Endodermal cell (in vitro differentiated cells): ENCODE results near the gene MT1M. TPM values are rescaled to one million over a fixed set of nuclear protein-coding genes. Genes with fewer than 3 reads are reported as not detected.

Experiments used
- DNase-seq: peaks from one replicate; pipeline ENCODE4 v3.0.0-alpha.2; 2017
- H3K27ac ChIP-seq: 2 replicates; pipeline ENCODE4 v1.5.1; 2013; ENCODE audit warnings: mild to moderate bottlenecking, low read depth, low read length, moderate library complexity
- H3K27me3 ChIP-seq: 2 replicates; pipeline ENCODE4 v1.6.1; 2013; ENCODE audit warnings: mild to moderate bottlenecking, low read length, moderate library complexity; ENCODE audit not compliant: insufficient read depth, control insufficient read depth, poor library complexity, severe bottlenecking
- H3K36me3 ChIP-seq: 2 replicates; pipeline ENCODE4 v1.7.0; 2013; ENCODE audit warnings: mild to moderate bottlenecking, low read length, moderate library complexity; ENCODE audit not compliant: control insufficient read depth, insufficient read depth
- H3K4me1 ChIP-seq: one replicate; pipeline ENCODE4 v1.7.0; 2013; ENCODE audit warnings: low read length; ENCODE audit not compliant: control insufficient read depth, insufficient read depth
- H3K4me3 ChIP-seq: 2 replicates; pipeline ENCODE4 v1.5.1; 2013; ENCODE audit warnings: mild to moderate bottlenecking, low read length, moderate library complexity
- H3K9ac ChIP-seq: 2 replicates; pipeline ENCODE4 v1.6.1; 2013; ENCODE audit warnings: mild to moderate bottlenecking, low read length, moderate library complexity; ENCODE audit not compliant: poor library complexity, severe bottlenecking; ENCODE audit errors: extremely low read depth
- H3K9me3 ChIP-seq: 2 replicates; pipeline ENCODE4 v1.6.1; 2013; ENCODE audit warnings: mild to moderate bottlenecking, low read length, moderate library complexity; ENCODE audit not compliant: control insufficient read depth
- H3K27ac Mint-ChIP-seq: 2 replicates; pipeline ENCODE4 v1.8.0; 2020; ENCODE audit warnings: mixed read lengths
- H3K27me3 Mint-ChIP-seq: 2 replicates; pipeline ENCODE4 v1.8.0; 2021; ENCODE audit warnings: mild to moderate bottlenecking, mixed read lengths; ENCODE audit not compliant: insufficient read depth
- H3K36me3 Mint-ChIP-seq: 2 replicates; pipeline ENCODE4 v1.8.0; 2020; ENCODE audit warnings: low read depth, mixed read lengths
- H3K4me1 Mint-ChIP-seq: 2 replicates; pipeline ENCODE4 v1.8.0; 2020; ENCODE audit warnings: mixed read lengths
- H3K4me3 Mint-ChIP-seq: 2 replicates; pipeline ENCODE4 v1.8.0; 2020; ENCODE audit warnings: mild to moderate bottlenecking, moderate library complexity, mixed read lengths
- H3K9me3 Mint-ChIP-seq: 2 replicates; pipeline ENCODE4 v1.8.0; 2020; ENCODE audit warnings: mild to moderate bottlenecking, mixed read lengths
- WGBS, 2 experiments: methylation state at CpG; one replicate each; pipeline versions ENCODE4 v1.1.5 to v1.1.7; 2013; ENCODE audit warnings: missing lambda C conversion rate in 2 of 2, mixed read lengths in 1 of 2; ENCODE audit not compliant: insufficient coverage in 1 of 2, insufficient read length in 1 of 2; 5-methylcytosine and 5-hydroxymethylcytosine counted together
- total RNA-seq, 2 donors: library from RNA; stranded (reverse); fragmentation: NEBNext Ultra II Directional in 1 of 2; extraction: Animal tissue kit (Norgen Biotek cat#: 25700) in 1 of 2; gene quantifications; 2 replicates in 1 of 2; 3 replicates in 1 of 2; pipeline ENCODE4 v1.2.1, GENCODE V29; 2021
- TF ChIP-seq, protein P1 (sequence below): fragments of 200-600 bp; sonication (generic); conservative IDR thresholded peaks from 2 replicates; pipeline ENCODE4 v1.5.0; 2021; ENCODE audit warnings: antibody characterized with exemption, mild to moderate bottlenecking

MT1M gene
- total RNA-seq, 2 donors from 2014 or later: not detected

DNA sequence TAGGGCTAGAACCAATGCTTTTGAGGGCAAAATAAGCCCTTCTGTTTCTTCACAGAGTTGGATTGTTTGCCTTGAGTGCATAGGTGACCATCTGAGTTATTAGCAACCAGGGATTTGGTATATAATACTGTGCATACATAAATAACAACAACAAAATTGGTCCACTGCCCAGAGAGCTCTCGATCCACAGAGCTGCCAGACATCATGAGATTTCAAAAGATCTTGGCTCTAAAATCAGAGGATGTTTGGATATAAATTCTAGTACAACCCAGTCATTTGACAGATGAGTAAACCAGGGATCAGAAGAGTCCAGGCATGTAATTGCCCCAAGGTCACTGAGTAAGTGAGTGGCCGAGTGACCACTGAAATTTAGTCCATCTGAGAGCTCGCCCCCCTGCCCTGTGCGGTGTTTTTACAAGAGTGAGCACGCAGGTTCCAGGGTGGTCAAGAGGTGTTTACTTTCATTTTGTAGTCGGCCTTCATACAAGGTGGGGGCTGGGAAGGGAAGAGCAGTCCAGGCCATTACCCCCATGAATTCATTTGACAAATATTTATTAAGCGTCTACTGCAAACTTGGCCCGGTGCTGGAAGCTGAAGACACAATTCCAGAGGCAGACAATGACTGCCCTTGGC is 25.9 kb upstream of the MT1M start:
- no peaks in the 10 kb centered on the region for H3K36me3 Mint-ChIP-seq
- peaks cover 18% of the 10 kb centered on the region for H3K4me1 Mint-ChIP-seq
- WGBS, 2 experiments: 89 to 100% methylated on average over 4 to 8 of the region's 8 CpGs

DNA sequence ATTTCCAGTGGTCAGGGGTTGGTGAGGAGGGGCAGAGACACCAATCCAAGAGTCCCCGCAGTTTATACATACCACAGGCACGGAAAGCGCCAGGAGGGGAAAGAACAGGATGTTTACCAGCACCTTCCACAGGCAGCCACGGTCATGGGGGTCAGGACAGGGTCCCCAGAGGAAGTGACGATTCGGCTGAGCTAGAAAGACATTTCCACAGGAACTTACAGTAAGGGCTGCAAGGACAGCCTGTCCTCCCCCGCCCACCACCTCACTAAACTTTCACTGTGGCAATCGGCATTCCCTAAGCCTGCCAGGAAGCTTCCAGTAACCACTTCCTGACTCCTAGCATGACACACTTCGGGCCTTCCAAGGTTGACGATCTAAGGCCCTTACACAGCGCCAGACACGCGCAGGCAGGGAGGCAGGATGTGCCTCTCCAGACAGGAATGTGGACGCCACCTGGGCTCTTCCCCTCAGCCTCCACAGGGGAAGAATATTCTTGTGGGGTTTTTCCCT is 25.3 kb upstream of the MT1M start:
- Mint-ChIP-seq H3K36me3 (no peaks in the 10 kb centered on the region), H3K27ac (no peak overlapping the region), H3K4me1 (peaks cover 18% of the 10 kb centered on the region), H3K9me3 (no peaks in the 10 kb centered on the region), H3K27me3 (peaks cover 62% of the 10 kb centered on the region), H3K4me3 (no peak overlapping the region)
- H3K9me3 ChIP-seq: no peaks in the 10 kb centered on the region
- H3K27ac ChIP-seq: no peak overlapping the region
- TF ChIP-seq, protein P1, sequence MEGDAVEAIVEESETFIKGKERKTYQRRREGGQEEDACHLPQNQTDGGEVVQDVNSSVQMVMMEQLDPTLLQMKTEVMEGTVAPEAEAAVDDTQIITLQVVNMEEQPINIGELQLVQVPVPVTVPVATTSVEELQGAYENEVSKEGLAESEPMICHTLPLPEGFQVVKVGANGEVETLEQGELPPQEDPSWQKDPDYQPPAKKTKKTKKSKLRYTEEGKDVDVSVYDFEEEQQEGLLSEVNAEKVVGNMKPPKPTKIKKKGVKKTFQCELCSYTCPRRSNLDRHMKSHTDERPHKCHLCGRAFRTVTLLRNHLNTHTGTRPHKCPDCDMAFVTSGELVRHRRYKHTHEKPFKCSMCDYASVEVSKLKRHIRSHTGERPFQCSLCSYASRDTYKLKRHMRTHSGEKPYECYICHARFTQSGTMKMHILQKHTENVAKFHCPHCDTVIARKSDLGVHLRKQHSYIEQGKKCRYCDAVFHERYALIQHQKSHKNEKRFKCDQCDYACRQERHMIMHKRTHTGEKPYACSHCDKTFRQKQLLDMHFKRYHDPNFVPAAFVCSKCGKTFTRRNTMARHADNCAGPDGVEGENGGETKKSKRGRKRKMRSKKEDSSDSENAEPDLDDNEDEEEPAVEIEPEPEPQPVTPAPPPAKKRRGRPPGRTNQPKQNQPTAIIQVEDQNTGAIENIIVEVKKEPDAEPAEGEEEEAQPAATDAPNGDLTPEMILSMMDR: no peak
- no peak overlapping the region for H3K9ac ChIP-seq
- peaks cover 52% of the 10 kb centered on the region for H3K27me3 ChIP-seq
- WGBS, 2 experiments: 79 to 82% methylated on average over 11 to 14 of the region's 14 CpGs
- no peaks in the 10 kb centered on the region for H3K36me3 ChIP-seq
- H3K4me3 ChIP-seq: no peak overlapping the region
- peak; percentile 64 for DNase-seq
- H3K4me1 ChIP-seq: no peaks in the 10 kb centered on the region

More for the DNA sequence above, 25.9 kb upstream of the MT1M start:
- no peak overlapping the region for H3K27ac ChIP-seq
- TF ChIP-seq, protein P1: no peak
- H3K4me1 ChIP-seq: no peaks in the 10 kb centered on the region
- Mint-ChIP-seq H3K27ac (no peak overlapping the region), H3K27me3 (peaks cover 64% of the 10 kb centered on the region), H3K4me3 (no peak overlapping the region), H3K9me3 (no peaks in the 10 kb centered on the region)
- no peaks in the 10 kb centered on the region for H3K9me3 ChIP-seq
- H3K4me3 ChIP-seq: no peak overlapping the region
- no peaks in the 10 kb centered on the region for H3K36me3 ChIP-seq
- H3K9ac ChIP-seq: no peak overlapping the region
- H3K27me3 ChIP-seq: peaks cover 50% of the 10 kb centered on the region
- no peak for DNase-seq

DNA sequence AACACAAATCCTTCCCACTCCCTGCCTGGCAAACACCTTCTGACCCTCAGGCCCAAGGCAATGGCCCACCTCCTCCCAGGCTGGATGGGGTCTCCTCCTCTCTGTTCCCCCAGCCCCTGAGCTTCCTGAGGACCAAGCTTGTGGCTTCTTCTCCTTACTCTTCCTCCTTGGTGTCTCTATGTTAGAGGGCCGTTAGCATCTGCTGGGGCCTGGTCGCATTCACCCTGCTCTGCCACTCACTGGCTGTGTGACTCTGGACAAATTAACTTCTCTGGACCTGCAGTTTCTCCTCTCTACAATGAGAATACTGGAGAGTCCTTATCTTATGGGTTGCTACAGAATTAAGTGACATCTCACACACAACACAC is 24.8 kb upstream of the MT1M start:
- peaks cover 65% of the 10 kb centered on the region for H3K27me3 Mint-ChIP-seq
- H3K9me3 Mint-ChIP-seq: no peaks in the 10 kb centered on the region
- peaks cover 18% of the 10 kb centered on the region for H3K4me1 Mint-ChIP-seq
- Histone ChIP-seq H3K9ac (no peak overlapping the region), H3K27ac (no peak overlapping the region), H3K36me3 (no peaks in the 10 kb centered on the region), H3K4me1 (no peaks in the 10 kb centered on the region), H3K9me3 (no peaks in the 10 kb centered on the region), H3K4me3 (no peak overlapping the region), H3K27me3 (peaks cover 52% of the 10 kb centered on the region)
- H3K36me3 Mint-ChIP-seq: no peaks in the 10 kb centered on the region
- no peak overlapping the region for H3K27ac Mint-ChIP-seq
- H3K4me3 Mint-ChIP-seq: peak overlapping the region; percentile 61
- DNase-seq: no peak
- WGBS, 2 experiments: 80% methylated on average over 2 of the region's 2 CpGs; no CpG with 5 or more reads in 1 of the 2 experiments
- TF ChIP-seq, protein P1: no peak
